ENCODE measurements around the gene CALU.

- TF ChIP-seq, protein P1, sequence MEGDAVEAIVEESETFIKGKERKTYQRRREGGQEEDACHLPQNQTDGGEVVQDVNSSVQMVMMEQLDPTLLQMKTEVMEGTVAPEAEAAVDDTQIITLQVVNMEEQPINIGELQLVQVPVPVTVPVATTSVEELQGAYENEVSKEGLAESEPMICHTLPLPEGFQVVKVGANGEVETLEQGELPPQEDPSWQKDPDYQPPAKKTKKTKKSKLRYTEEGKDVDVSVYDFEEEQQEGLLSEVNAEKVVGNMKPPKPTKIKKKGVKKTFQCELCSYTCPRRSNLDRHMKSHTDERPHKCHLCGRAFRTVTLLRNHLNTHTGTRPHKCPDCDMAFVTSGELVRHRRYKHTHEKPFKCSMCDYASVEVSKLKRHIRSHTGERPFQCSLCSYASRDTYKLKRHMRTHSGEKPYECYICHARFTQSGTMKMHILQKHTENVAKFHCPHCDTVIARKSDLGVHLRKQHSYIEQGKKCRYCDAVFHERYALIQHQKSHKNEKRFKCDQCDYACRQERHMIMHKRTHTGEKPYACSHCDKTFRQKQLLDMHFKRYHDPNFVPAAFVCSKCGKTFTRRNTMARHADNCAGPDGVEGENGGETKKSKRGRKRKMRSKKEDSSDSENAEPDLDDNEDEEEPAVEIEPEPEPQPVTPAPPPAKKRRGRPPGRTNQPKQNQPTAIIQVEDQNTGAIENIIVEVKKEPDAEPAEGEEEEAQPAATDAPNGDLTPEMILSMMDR (conservative IDR thresholded peaks at IDR 0.05) = no peak
- TF ChIP-seq ZFX (IDR thresholded peaks at IDR 0.05) = peak; percentile 69
Observed at GRCh38 chr7:128739048-128739962, at the start of gene CALU.
